Upper lobe of left lung (tissue), 4 donors: ENCODE results near the gene CCDC181.

ENCODE experiments used
- POLR2A ChIP-seq, 4 donors: fragments of 450-650 bp; IDR thresholded peaks; one replicate each; pipeline ENCODE4 v1.5.1; 2016 to 2017; ENCODE audit warnings: antibody characterized with exemption in 4 of 4, mild to moderate bottlenecking in 2 of 4
- POLR2AphosphoS5 ChIP-seq, 2 donors: sonication (generic); formaldehyde crosslinking; IDR thresholded peaks; one replicate each; pipeline ENCODE4 v1.5.1; 2017; ENCODE audit warnings: antibody characterized with exemption in 2 of 2
- TF ChIP-seq, protein P1 (sequence below), 6 experiments: fragments of 450-650 bp in 4 of 6; fragments of 200-600 bp in 2 of 6; sonication (generic) in 2 of 6; IDR thresholded peaks; one replicate each; pipeline ENCODE4 v1.5.1; 2016 to 2019; ENCODE audit warnings: antibody characterized with exemption in 6 of 6

DNA sequence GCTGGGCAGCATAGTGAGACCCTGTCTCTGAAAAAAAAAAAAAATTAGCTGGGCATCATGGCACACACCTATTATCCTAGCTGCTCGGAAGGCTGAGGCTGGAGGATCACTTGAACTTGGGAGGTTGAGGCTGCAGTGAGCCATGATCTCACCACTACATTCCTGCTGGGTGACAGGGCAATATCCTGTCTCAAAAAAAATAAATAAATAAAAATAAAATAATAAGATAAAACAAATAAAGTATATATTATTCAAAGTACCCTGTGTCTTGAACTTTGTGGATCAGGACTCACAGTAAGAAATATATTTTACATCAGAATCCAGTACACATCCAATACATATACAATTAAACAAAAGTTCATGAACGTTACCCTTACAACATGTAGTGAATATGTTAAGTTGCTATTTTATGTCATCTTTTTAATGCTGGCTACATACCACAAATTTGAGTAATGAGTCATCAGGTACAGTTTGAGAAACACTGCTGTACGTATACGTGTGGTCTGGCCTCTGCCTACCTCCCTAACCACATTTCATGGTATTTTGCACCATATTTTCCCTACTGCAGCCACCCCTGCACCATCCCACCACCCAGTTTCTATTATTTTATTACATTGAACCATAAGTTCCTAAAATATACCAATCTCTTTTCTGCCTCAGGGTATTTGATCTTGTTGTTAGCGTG, 64.1 kb downstream of the CCDC181 start:
- no peak for TF ChIP-seq POLR2AphosphoS5 (IDR thresholded peaks at IDR 0.05)
- TF ChIP-seq, protein P1, sequence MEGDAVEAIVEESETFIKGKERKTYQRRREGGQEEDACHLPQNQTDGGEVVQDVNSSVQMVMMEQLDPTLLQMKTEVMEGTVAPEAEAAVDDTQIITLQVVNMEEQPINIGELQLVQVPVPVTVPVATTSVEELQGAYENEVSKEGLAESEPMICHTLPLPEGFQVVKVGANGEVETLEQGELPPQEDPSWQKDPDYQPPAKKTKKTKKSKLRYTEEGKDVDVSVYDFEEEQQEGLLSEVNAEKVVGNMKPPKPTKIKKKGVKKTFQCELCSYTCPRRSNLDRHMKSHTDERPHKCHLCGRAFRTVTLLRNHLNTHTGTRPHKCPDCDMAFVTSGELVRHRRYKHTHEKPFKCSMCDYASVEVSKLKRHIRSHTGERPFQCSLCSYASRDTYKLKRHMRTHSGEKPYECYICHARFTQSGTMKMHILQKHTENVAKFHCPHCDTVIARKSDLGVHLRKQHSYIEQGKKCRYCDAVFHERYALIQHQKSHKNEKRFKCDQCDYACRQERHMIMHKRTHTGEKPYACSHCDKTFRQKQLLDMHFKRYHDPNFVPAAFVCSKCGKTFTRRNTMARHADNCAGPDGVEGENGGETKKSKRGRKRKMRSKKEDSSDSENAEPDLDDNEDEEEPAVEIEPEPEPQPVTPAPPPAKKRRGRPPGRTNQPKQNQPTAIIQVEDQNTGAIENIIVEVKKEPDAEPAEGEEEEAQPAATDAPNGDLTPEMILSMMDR (IDR thresholded peaks at IDR 0.05) = no peak
- TF ChIP-seq POLR2A (IDR thresholded peaks at IDR 0.05) = no peak
